Activated CD8-positive, alpha-beta T cell treated with anti-CD3 and anti-CD28 coated beads for 36 hours (primary cell): ENCODE data around the gene SRSF4. TPM values are rescaled to one million over a fixed set of nuclear protein-coding genes. Genes with fewer than 3 reads are reported as not detected.

Experiments used
- ATAC-seq: fragments of 200-7000 bp; cut with Tn5 transposase; one replicate; pipeline ENCODE4 v1.10.0; 2021; ENCODE audit warnings: mild to moderate bottlenecking, moderate library complexity
- CTCF ChIA-PET: fragments of 350-600 bp; sonication (Branson Sonifier 250); formaldehyde crosslinking; loops from one replicate; lab custom pipeline; 2021; ENCODE audit warnings: antibody characterized with exemption; lab: Charles Lee
- POLR2A ChIA-PET: fragments of 350-600 bp; sonication (Branson Sonifier 250); formaldehyde crosslinking; loops from one replicate; lab custom pipeline; 2021; ENCODE audit warnings: antibody characterized with exemption; lab: Charles Lee
- DNase-seq: peaks from one replicate; pipeline ENCODE4 v3.0.0-alpha.2; 2020
- H3K27ac Mint-ChIP-seq: one replicate; pipeline ENCODE4 v1.8.0; 2021; ENCODE audit warnings: mild to moderate bottlenecking, mixed read lengths
- H3K27me3 Mint-ChIP-seq: one replicate; pipeline ENCODE4 v1.8.0; 2021; ENCODE audit warnings: mixed read lengths
- H3K36me3 Mint-ChIP-seq: one replicate; pipeline ENCODE4 v1.8.0; 2021; ENCODE audit warnings: low read depth, mixed read lengths
- H3K4me1 Mint-ChIP-seq: one replicate; pipeline ENCODE4 v1.8.0; 2021; ENCODE audit warnings: low read depth, mixed read lengths
- H3K4me3 Mint-ChIP-seq: one replicate; pipeline ENCODE4 v1.8.0; 2021; ENCODE audit warnings: mild to moderate bottlenecking, moderate library complexity, mixed read lengths
- H3K9me3 Mint-ChIP-seq: one replicate; pipeline ENCODE4 v1.8.0; 2021; ENCODE audit warnings: mixed read lengths
- CTCF ChIP-seq: fragments of 200-600 bp; IDR thresholded peaks from one replicate; pipeline ENCODE4 v1.8.0; 2022; ENCODE audit warnings: antibody characterized with exemption, mild to moderate bottlenecking
- intact Hi-C: fragments of 100-400 bp; cut with micrococcal nuclease; formaldehyde crosslinking; loops from one replicate; pipeline ENCODE4 v1.10.0; 2022
- total RNA-seq, 2 experiments: library from RNA; stranded (reverse); gene quantifications; one replicate each; pipeline ENCODE4 v1.2.3, GENCODE V29; 2021

SRSF4 gene
- total RNA-seq, 2 experiments from 2014 or later, result 121 to 123 TPM

DNA sequence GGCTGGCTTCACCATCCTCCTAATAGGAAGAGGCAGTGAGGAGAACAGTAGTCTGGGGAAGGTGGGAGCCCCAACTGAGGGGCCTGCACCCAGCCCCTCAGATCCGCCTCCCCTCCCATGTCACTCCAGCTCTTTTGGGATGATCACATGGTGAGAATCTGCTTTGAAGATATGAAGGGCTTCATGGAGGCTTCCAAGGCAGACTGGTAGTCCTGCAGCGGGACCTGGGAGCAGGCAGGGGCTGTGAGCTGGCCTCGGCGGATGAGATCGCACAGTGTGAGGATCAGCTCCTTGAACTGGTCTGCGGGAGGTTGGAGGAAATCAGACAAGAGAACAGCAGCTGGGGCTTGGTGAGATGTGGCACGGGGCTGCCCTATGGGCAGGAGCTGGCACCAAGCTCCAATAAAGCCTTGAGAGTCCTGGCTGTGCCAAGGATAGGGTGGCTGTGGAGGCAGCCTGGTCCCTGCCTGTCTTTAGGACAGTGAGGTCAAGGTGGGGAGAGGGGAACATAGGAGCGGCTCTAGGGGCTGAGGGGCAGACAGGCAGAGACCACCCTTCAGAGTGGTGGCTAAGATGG, 12.3 kb upstream of the SRSF4 start:
- Mint-ChIP-seq H3K36me3 (peaks cover 19% of the 10 kb centered on the region), H3K9me3 (no peaks in the 10 kb centered on the region), H3K4me1 (no peaks in the 10 kb centered on the region), H3K27ac (no peak overlapping the region), H3K4me3 (no peak overlapping the region), H3K27me3 (no peaks in the 10 kb centered on the region)
- no peak for DNase-seq
- no peak for TF ChIP-seq CTCF
- intact Hi-C loops, result no loop called here
- ChIA-PET POLR2A (interaction anchor here (4.6 kb wide), 1 partner anchor 12 kb away, joined by 18 read pairs; the partner anchor contains the start of gene SRSF4), CTCF (interaction anchor here (0.9 to 2.9 kb wide), 3 partner anchors 8 to 309 kb away, joined by 3 to 13 read pairs (median 3); no protein-coding TSS in a partner anchor)
- ATAC-seq, result no peak

DNA sequence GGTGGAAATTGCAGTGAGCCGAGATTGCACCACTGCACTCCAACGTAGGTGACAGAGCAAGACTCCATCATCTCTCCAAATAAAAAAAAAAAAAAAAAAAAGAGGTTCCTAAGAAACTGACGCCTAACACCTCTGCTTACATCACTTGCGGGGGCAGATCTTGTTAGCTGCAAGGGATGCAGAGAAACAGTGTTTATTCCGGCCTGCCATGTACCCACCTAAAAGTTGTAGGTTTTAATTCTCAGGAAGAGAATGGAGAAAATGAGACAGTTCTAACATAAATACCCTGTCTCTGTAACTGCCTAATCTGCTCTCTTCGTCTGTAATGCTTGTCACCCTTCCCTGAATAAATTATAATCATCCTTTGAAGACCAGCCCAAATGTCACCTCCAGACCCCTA, 9.0 kb upstream of the SRSF4 start:
- Mint-ChIP-seq H3K27ac (no peak overlapping the region), H3K4me1 (no peaks in the 10 kb centered on the region), H3K27me3 (no peaks in the 10 kb centered on the region), H3K9me3 (no peaks in the 10 kb centered on the region), H3K36me3 (peaks cover 16% of the 10 kb centered on the region), H3K4me3 (no peak overlapping the region)
- ChIA-PET POLR2A (interaction anchor here (0.6 to 4.6 kb wide), 2 partner anchors 9 to 27 kb away, joined by 3 to 18 read pairs; partner anchors contain the start of gene SRSF4), CTCF (interaction anchor here (2.8 kb wide), 1 partner anchor 12 kb away, joined by 9 read pairs; no protein-coding TSS in a partner anchor)
- ATAC-seq (no peak), DNase-seq (no peak)
- no peak for TF ChIP-seq CTCF
- intact Hi-C loops, result no loop called here

DNA sequence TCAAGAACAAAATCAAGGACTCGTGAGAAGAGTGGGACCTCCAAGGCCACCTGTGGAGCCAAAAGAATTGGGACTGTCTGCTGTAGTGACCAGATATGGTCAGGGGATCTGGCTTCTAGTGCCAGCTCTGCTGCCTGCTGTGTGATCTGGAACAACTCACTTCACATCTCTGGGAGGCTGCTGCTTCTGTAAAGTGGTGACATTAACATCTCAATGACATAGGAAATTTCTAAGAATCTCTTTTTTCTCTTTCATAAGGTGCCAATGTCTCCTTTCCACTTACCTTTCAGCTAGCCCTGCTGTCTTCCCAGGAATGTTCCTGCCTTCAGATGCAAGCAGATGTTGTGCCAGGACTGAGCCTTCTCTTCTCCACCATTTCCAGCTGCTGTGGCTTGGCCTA, 5.0 kb upstream of the SRSF4 start:
- TF ChIP-seq CTCF, result no peak
- POLR2A ChIA-PET, result no interaction called here
- H3K27ac Mint-ChIP-seq, result no peak overlapping the region
- ATAC-seq (no peak), DNase-seq (no peak)
- no peaks in the 10 kb centered on the region for H3K9me3 Mint-ChIP-seq
- CTCF ChIA-PET, result interaction anchor here (0.6 to 3.6 kb wide), 4 partner anchors 11 to 305 kb away, joined by 3 to 17 read pairs (median 4); no protein-coding TSS in a partner anchor
- H3K4me3 Mint-ChIP-seq, result no peak overlapping the region
- peaks cover 12% of the 10 kb centered on the region for H3K4me1 Mint-ChIP-seq
- intact Hi-C loops, result no loop called here
- peaks cover 3% of the 10 kb centered on the region for H3K36me3 Mint-ChIP-seq
- H3K27me3 Mint-ChIP-seq, result no peaks in the 10 kb centered on the region

DNA sequence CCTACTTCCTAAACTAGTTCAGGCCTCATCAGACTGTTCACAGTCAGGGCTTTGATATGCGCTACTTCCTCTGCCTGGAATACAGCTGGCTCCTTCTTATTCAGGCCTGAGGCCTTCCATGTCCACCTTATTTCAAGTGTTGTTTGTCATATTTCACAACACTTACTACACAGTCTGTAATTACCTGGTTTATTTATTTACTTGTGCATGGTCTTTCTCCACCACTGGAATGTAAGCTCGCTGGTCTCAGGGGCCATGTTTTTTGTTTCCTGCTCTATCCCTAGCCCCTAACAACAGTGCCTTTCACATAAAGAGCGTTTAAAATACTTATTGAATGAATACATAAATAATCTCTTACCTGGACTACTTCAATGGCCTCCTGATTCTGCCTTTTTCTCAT, 4.6 kb upstream of the SRSF4 start:
- peaks cover 3% of the 10 kb centered on the region for H3K36me3 Mint-ChIP-seq
- H3K27me3 Mint-ChIP-seq, result no peaks in the 10 kb centered on the region
- no peak for TF ChIP-seq CTCF
- H3K4me1 Mint-ChIP-seq, result peaks cover 12% of the 10 kb centered on the region
- ATAC-seq (no peak), DNase-seq (no peak)
- no peak overlapping the region for H3K4me3 Mint-ChIP-seq
- intact Hi-C loops, result no loop called here
- no peak overlapping the region for H3K27ac Mint-ChIP-seq
- CTCF ChIA-PET, result interaction anchor here (1.0 to 3.6 kb wide), 3 partner anchors 11 to 304 kb away, joined by 4 to 17 read pairs (median 5); no protein-coding TSS in a partner anchor
- POLR2A ChIA-PET, result no interaction called here
- no peaks in the 10 kb centered on the region for H3K9me3 Mint-ChIP-seq

DNA sequence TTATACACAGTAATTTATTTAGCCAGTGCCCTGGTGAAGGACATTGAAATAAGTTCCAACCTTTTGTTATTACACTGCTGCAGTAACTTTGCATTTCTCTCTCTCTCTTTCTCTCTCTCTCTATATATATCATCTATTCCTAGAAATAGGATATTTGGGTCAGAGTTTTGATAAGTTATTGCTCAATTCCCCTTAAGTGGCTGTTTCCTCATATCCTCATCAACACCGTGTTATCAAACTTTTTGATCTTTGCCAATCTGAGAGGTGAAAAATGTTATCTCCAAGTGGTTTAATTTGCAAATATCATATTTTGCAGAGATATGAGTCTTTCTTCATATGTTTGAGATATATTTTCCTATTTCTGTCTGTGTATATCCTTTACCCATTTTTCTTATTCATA, 1.6 kb upstream of the SRSF4 start:
- peaks cover 28% of the 10 kb centered on the region for H3K4me1 Mint-ChIP-seq
- no peak for TF ChIP-seq CTCF
- H3K27ac Mint-ChIP-seq, result no peak overlapping the region
- ChIA-PET POLR2A (no interaction called here), CTCF (interaction anchor here (1.2 to 4.2 kb wide), 2 partner anchors 17 to 301 kb away, joined by 4 to 63 read pairs; no protein-coding TSS in a partner anchor)
- DNase-seq (no peak), ATAC-seq (no peak)
- peaks cover 25% of the 10 kb centered on the region for H3K36me3 Mint-ChIP-seq
- H3K4me3 Mint-ChIP-seq, result peak overlapping the region; percentile 83
- intact Hi-C loops, result loop anchor here (5.0 kb wide), 2 partner anchors 301 to 536 kb away; partner anchors contain the start of gene RNU11
- H3K9me3 Mint-ChIP-seq, result no peaks in the 10 kb centered on the region
- no peaks in the 10 kb centered on the region for H3K27me3 Mint-ChIP-seq
